GM12878 (cell line): ENCODE data around the gene RUVBL2.

ENCODE experiments used
- CTCF ChIP-seq, 3 experiments: IDR thresholded peaks in 2 of 3; conservative IDR thresholded peaks in 1 of 3; 2 replicates each; pipeline ENCODE4 v1.5.1; 2011; ENCODE audit warnings: low read depth in 3 of 3, low read length in 3 of 3, mild to moderate bottlenecking in 3 of 3, control low read depth in 2 of 3, moderate library complexity in 2 of 3, inconsistent platforms in 1 of 3, mixed read lengths in 1 of 3; ENCODE audit not compliant: control insufficient read depth in 2 of 3, insufficient read depth in 1 of 3; ENCODE audit errors: extremely low read depth in 1 of 3
- HCFC1 ChIP-seq: fragments of 150-350 bp; IDR thresholded peaks from 2 replicates; pipeline ENCODE4 v1.6.1; 2014; ENCODE audit warnings: low read length

- TF ChIP-seq CTCF (IDR thresholded peaks at IDR 0.05 in 2 of 3, conservative IDR thresholded peaks at IDR 0.05 in 1 of 3; ENCODE audit: control insufficient read depth in 2 of 3, extremely low read depth in 1 of 3, insufficient read depth in 1 of 3, low read depth in 3 of 3, low read length in 3 of 3) (no peak), HCFC1 (no peak)
Measured at GRCh38 chr19:48988286-48988685, 5.4 kb upstream of the RUVBL2 start.
